HCT116 (cell line): ENCODE measurements around the gene LRIG1. TPM values are rescaled to one million over a fixed set of nuclear protein-coding genes. Genes with fewer than 3 reads are reported as not detected.

Source experiments
- ATAC-seq: fragments of 200-7000 bp; cut with Tn5 transposase; 2 replicates; pipeline ENCODE4 v1.9.1; 2020; ENCODE audit warnings: mild to moderate bottlenecking, moderate library complexity
- BruUV-seq: library from RNA; stranded (reverse); fragments of 400-500 nt; replicated peaks from 2 replicates; lab custom pipeline; 2021; lab: Mats Ljungman, UMichigan
- CTCF ChIA-PET: fragments of 300-600 bp; sonication (Branson Sonifier 250); formaldehyde crosslinking; loops from one replicate; lab custom pipeline; 2021; ENCODE audit warnings: antibody characterized with exemption; lab: Charles Lee
- POLR2A ChIA-PET: fragments of 300-600, 350-600 bp; sonication (Branson Sonifier 250); formaldehyde crosslinking; loops from one replicate; lab custom pipeline; 2021; ENCODE audit warnings: antibody characterized with exemption; lab: Charles Lee
- RAD21 ChIA-PET, 2 experiments: fragments of 300-600 bp; sonication (Branson Sonifier 250); formaldehyde crosslinking; loops; one replicate each; lab custom pipeline; 2023; ENCODE audit warnings: low total read pairs in 2 of 2; ENCODE audit not compliant: uncharacterized antibody in 2 of 2, unreplicated experiment in 2 of 2, low non-redundant PET in 1 of 2; lab: Charles Lee
- DNase-seq: peaks from one replicate; pipeline ENCODE4 v3.0.0-alpha.2; 2010; ENCODE audit warnings: low read depth, low spot score
- H2AFZ ChIP-seq: fragments of 200-600 bp; shearing (Covaris generic), sonication (generic); 2 replicates; pipeline ENCODE4 v1.6.1; 2017; ENCODE audit warnings: low read depth, mixed run types, mixed read lengths, antibody characterized with exemption, low read length; ENCODE audit not compliant: poor library complexity, severe bottlenecking
- H3K27ac ChIP-seq: 2 replicates; pipeline ENCODE4 v1.5.1; 2012; ENCODE audit warnings: low read depth, low read length
- H3K27me3 ChIP-seq: fragments of 200-600 bp; sonication (generic); 2 replicates; pipeline ENCODE4 v1.6.1; 2016; ENCODE audit warnings: mixed run types, low read length, mixed read lengths; ENCODE audit not compliant: insufficient read depth
- H3K36me3 ChIP-seq, 2 experiments: fragments of 200-500 bp in 1 of 2; fragments of 200-600 bp in 1 of 2; sonication (Bioruptor generic) in 1 of 2; sonication (generic) in 1 of 2; 2 replicates each; pipeline versions ENCODE4 v1.5.1 to v1.6.1; 2014 to 2016; ENCODE audit warnings: low read length in 2 of 2, inconsistent platforms in 1 of 2, mixed read lengths in 1 of 2, mixed run types in 1 of 2; ENCODE audit not compliant: insufficient read depth in 2 of 2, control insufficient read depth in 1 of 2
- H3K4me1 ChIP-seq, 2 experiments: fragments of 200-600 bp in 1 of 2; sonication (generic) in 1 of 2; 2 replicates each; pipeline versions ENCODE4 v1.5.1 to v1.6.1; 2012 to 2017; ENCODE audit warnings: low read length in 2 of 2, inconsistent platforms in 1 of 2, mild to moderate bottlenecking in 1 of 2, mixed read lengths in 1 of 2, mixed run types in 1 of 2, moderate library complexity in 1 of 2; ENCODE audit not compliant: insufficient read depth in 2 of 2, control insufficient read depth in 1 of 2
- H3K4me2 ChIP-seq: fragments of 200-600 bp; sonication (generic); 2 replicates; pipeline ENCODE4 v1.6.1; 2017; ENCODE audit warnings: mixed run types, low read length, mixed read lengths
- H3K4me3 ChIP-seq, 2 experiments: fragments of 200-600 bp in 1 of 2; sonication (generic) in 1 of 2; replicated peaks in 1 of 2; 2 replicates each; pipeline ENCODE4 v1.5.1; 2011 to 2016; ENCODE audit warnings: low read length in 2 of 2, control low read depth in 1 of 2, low read depth in 1 of 2, mild to moderate bottlenecking in 1 of 2, mixed read lengths in 1 of 2, mixed run types in 1 of 2
- H3K79me2 ChIP-seq: fragments of 200-600 bp; sonication (generic); 2 replicates; pipeline ENCODE4 v1.6.1; 2017; ENCODE audit warnings: mild to moderate bottlenecking, mixed run types, low read length, moderate library complexity, mixed read lengths; ENCODE audit not compliant: insufficient read depth
- H3K9ac ChIP-seq: fragments of 200-600 bp; sonication (generic); 2 replicates; pipeline ENCODE4 v1.6.1; 2016; ENCODE audit warnings: low read length, mixed read lengths
- H3K9me2 ChIP-seq: fragments of 200-600 bp; sonication (generic), shearing (Covaris generic); 2 replicates; pipeline ENCODE4 v1.6.1; 2017; ENCODE audit warnings: mixed run types, mild to moderate bottlenecking, moderate library complexity; ENCODE audit not compliant: insufficient read depth
- H3K9me3 ChIP-seq, 2 experiments: fragments of 200-500 bp in 1 of 2; fragments of 200-600 bp in 1 of 2; sonication (Bioruptor generic) in 1 of 2; sonication (generic) in 1 of 2; 2 replicates each; pipeline ENCODE4 v1.6.1; 2014 to 2017; ENCODE audit warnings: low read length in 2 of 2, mixed read lengths in 2 of 2, inconsistent platforms in 1 of 2, low read depth in 1 of 2, mild to moderate bottlenecking in 1 of 2, mixed run types in 1 of 2, moderate library complexity in 1 of 2; ENCODE audit not compliant: control insufficient read depth in 1 of 2, insufficient read depth in 1 of 2
- H4K20me1 ChIP-seq: fragments of 200-600 bp; sonication (generic), shearing (Covaris generic); 2 replicates; pipeline ENCODE4 v1.6.1; 2017; ENCODE audit warnings: mixed run types, mild to moderate bottlenecking, moderate library complexity; ENCODE audit not compliant: insufficient read depth
- ATF3 ChIP-seq: IDR thresholded peaks from 2 replicates; pipeline ENCODE4 v1.6.1; 2012
- CBX3 ChIP-seq: IDR thresholded peaks from 2 replicates; pipeline ENCODE4 v1.6.1; 2012; ENCODE audit warnings: low read depth
- CEBPB ChIP-seq: IDR thresholded peaks from 2 replicates; pipeline ENCODE4 v1.6.1; 2012; ENCODE audit warnings: low read depth
- CTCF ChIP-seq, 3 experiments: fragments of 200-600 bp in 1 of 3; sonication (generic) in 1 of 3; IDR thresholded peaks in 2 of 3; conservative IDR thresholded peaks in 1 of 3; 2 replicates each; pipeline ENCODE4 v1.5.1; 2012 to 2017; ENCODE audit warnings: low read depth in 2 of 3, low read length in 2 of 3, antibody characterized with exemption in 1 of 3, borderline replicate concordance in 1 of 3, control low read depth in 1 of 3, mild to moderate bottlenecking in 1 of 3, mixed read lengths in 1 of 3, mixed run types in 1 of 3, moderate library complexity in 1 of 3; ENCODE audit not compliant: insufficient read depth in 1 of 3
- EGR1 ChIP-seq: IDR thresholded peaks from 2 replicates; pipeline ENCODE4 v1.6.1; 2012; ENCODE audit warnings: low read depth
- ELF1 ChIP-seq: IDR thresholded peaks from 2 replicates; pipeline ENCODE4 v1.6.1; 2012; ENCODE audit warnings: low read depth, borderline replicate concordance
- EZH2 ChIP-seq: fragments of 200-600 bp; sonication (generic); IDR thresholded peaks from 2 replicates; pipeline ENCODE4 v1.6.1; 2017; ENCODE audit warnings: antibody characterized with exemption, mixed run types
- EZH2phosphoT487 ChIP-seq: fragments of 200-600 bp; IDR thresholded peaks from 2 replicates; pipeline ENCODE4 v1.6.1; 2018; ENCODE audit warnings: antibody characterized with exemption, borderline replicate concordance
- FOSL1 ChIP-seq: IDR thresholded peaks from 2 replicates; pipeline ENCODE4 v1.6.1; 2012; ENCODE audit warnings: low read depth
- POLR2A ChIP-seq: IDR thresholded peaks from 2 replicates; pipeline ENCODE4 v1.7.0; 2011; ENCODE audit warnings: borderline replicate concordance; ENCODE audit not compliant: insufficient read depth, insufficient read length; ENCODE audit errors: extremely low read depth
- POLR2AphosphoS5 ChIP-seq: IDR thresholded peaks from 2 replicates; pipeline ENCODE4 v1.6.1; 2011; ENCODE audit warnings: mild to moderate bottlenecking, low read depth, low read length, moderate library complexity
- RAD21 ChIP-seq: IDR thresholded peaks from 2 replicates; pipeline ENCODE4 v1.6.1; 2012; ENCODE audit warnings: low read depth, mild to moderate bottlenecking
- SIN3A ChIP-seq: IDR thresholded peaks from 2 replicates; pipeline ENCODE4 v1.6.1; 2012; ENCODE audit warnings: low read depth
- SP1 ChIP-seq: IDR thresholded peaks from 2 replicates; pipeline ENCODE4 v1.6.1; 2012; ENCODE audit warnings: low read depth
- SRF ChIP-seq: IDR thresholded peaks from 2 replicates; pipeline ENCODE4 v1.6.1; 2012; ENCODE audit warnings: low read depth
- TCF7L2 ChIP-seq: IDR thresholded peaks from 2 replicates; pipeline ENCODE4 v1.7.0; 2011; ENCODE audit warnings: borderline replicate concordance, inconsistent platforms; ENCODE audit not compliant: insufficient read depth, insufficient read length; ENCODE audit errors: extremely low read depth
- YY1 ChIP-seq: IDR thresholded peaks from 2 replicates; pipeline ENCODE4 v1.6.1; 2011; ENCODE audit warnings: low read length, low read depth, moderate library complexity, mild to moderate bottlenecking; ENCODE audit not compliant: insufficient replicate concordance; ENCODE audit errors: extremely low read depth
- ZFX ChIP-seq: fragments of 450-650 bp; IDR thresholded peaks from 2 replicates; pipeline ENCODE4 v1.6.1; 2017
- intact Hi-C: fragments of 100-400 bp; cut with micrococcal nuclease; formaldehyde crosslinking; loops from 2 replicates; pipeline ENCODE4 v1.10.0; 2022
- total RNA-seq: library from RNA; stranded (reverse); gene quantifications from one replicate; pipeline ENCODE4 v1.2.1, GENCODE V29; 2021; ENCODE audit not compliant: unreplicated experiment
- TF ChIP-seq, protein P1 (sequence below): IDR thresholded peaks from 2 replicates; pipeline ENCODE4 v1.6.1; 2012; ENCODE audit warnings: low read depth
- TF ChIP-seq, protein P2 (sequence below): IDR thresholded peaks from 2 replicates; pipeline ENCODE4 v1.6.1; 2012

The LRIG1 gene
- total RNA-seq, 1 experiment from 2014 or later: 3.1 TPM

- ChIA-PET RAD21 (no interaction called here), POLR2A (no interaction called here), CTCF (no interaction called here)
- no peak for TF ChIP-seq CBX3
- TF ChIP-seq SIN3A: no peak
- no peak for TF ChIP-seq POLR2AphosphoS5
- no peak for TF ChIP-seq CEBPB
- TF ChIP-seq FOSL1: no peak
- TF ChIP-seq, protein P1, sequence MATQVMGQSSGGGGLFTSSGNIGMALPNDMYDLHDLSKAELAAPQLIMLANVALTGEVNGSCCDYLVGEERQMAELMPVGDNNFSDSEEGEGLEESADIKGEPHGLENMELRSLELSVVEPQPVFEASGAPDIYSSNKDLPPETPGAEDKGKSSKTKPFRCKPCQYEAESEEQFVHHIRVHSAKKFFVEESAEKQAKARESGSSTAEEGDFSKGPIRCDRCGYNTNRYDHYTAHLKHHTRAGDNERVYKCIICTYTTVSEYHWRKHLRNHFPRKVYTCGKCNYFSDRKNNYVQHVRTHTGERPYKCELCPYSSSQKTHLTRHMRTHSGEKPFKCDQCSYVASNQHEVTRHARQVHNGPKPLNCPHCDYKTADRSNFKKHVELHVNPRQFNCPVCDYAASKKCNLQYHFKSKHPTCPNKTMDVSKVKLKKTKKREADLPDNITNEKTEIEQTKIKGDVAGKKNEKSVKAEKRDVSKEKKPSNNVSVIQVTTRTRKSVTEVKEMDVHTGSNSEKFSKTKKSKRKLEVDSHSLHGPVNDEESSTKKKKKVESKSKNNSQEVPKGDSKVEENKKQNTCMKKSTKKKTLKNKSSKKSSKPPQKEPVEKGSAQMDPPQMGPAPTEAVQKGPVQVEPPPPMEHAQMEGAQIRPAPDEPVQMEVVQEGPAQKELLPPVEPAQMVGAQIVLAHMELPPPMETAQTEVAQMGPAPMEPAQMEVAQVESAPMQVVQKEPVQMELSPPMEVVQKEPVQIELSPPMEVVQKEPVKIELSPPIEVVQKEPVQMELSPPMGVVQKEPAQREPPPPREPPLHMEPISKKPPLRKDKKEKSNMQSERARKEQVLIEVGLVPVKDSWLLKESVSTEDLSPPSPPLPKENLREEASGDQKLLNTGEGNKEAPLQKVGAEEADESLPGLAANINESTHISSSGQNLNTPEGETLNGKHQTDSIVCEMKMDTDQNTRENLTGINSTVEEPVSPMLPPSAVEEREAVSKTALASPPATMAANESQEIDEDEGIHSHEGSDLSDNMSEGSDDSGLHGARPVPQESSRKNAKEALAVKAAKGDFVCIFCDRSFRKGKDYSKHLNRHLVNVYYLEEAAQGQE: no peak
- no peak for TF ChIP-seq POLR2A
- TF ChIP-seq SP1: no peak
- TF ChIP-seq RAD21: no peak
- no peak for TF ChIP-seq ATF3
- TF ChIP-seq CTCF (IDR thresholded peaks at IDR 0.05 in 2 of 3, conservative IDR thresholded peaks at IDR 0.05 in 1 of 3; ENCODE audit: borderline replicate concordance in 1 of 3, insufficient read depth in 1 of 3, low read depth in 2 of 3, low read length in 2 of 3): no peak
- TF ChIP-seq, protein P2, sequence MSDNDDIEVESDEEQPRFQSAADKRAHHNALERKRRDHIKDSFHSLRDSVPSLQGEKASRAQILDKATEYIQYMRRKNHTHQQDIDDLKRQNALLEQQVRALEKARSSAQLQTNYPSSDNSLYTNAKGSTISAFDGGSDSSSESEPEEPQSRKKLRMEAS: no peak
- no peak for TF ChIP-seq ZFX
- TF ChIP-seq EZH2: no peak
- no peak for TF ChIP-seq YY1
- TF ChIP-seq SRF: no peak
- no peak for TF ChIP-seq ELF1
- no peak for TF ChIP-seq EGR1
- TF ChIP-seq EZH2phosphoT487: no peak
- no peak for TF ChIP-seq TCF7L2
- Histone ChIP-seq H3K79me2 (no peaks in the 10 kb centered on the region), H3K36me3 (no peaks in the 10 kb centered on the region), H3K27ac (no peak overlapping the region), H3K9me2 (no peaks in the 10 kb centered on the region), H3K4me3 (no peak overlapping the region), H3K9me3 (no peaks in the 10 kb centered on the region), H3K4me2 (no peak overlapping the region), H3K4me1 (no peaks in the 10 kb centered on the region), H2AFZ (no peak overlapping the region), H4K20me1 (no peaks in the 10 kb centered on the region), H3K9ac (no peak overlapping the region), H3K27me3 (no peaks in the 10 kb centered on the region; the same call in 1 of the 2 replicates)
- no peak for ATAC-seq
- intact Hi-C loops: no loop called here
- no TSS peak for BruUV-seq
- no peak for DNase-seq
Measured at GRCh38 chr3:66428733-66429132, 72.1 kb downstream of the LRIG1 start.
